HG03175 (cell line): ENCODE measurements around the gene LMO3.

ENCODE experiments used
- ATAC-seq: cut with Tn5 transposase; IDR thresholded peaks from one replicate; pipeline ENCODE4 v1.9.1; 2021; ENCODE audit warnings: mild to moderate bottlenecking, moderate library complexity; ENCODE audit not compliant: unreplicated experiment

Gene LMO3

GRCh38 chr12:16602412-16602811, 3.5 kb downstream of the LMO3 start:
- ATAC-seq, result no peak

- ATAC-seq, result no peak
Measured at GRCh38 chr12:16600525-16600924, 5.4 kb downstream of the LMO3 start.

GRCh38 chr12:16599081-16599480, 6.9 kb downstream of the LMO3 start:
- no peak for ATAC-seq

DNA sequence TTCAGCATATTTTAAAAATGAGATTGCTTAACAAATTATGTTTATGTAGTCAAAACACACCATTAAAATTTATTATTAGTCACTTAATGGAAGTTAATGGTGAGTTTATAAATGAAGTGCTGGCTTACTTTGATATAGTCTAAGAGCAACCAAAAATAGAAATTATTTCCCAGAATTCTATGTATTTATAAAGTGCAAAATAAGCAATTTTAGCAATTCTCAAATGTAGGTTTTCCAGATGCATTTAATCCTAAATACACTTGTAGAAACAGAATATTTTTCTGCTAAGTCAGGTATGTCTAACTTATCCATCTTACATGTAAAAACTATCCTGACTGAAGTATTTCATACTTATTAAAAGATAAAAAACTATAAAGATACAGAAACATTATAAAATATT, 11.2 kb downstream of the LMO3 start:
- ATAC-seq, result no peak

GRCh38 chr12:16593546-16593945, 12.4 kb downstream of the LMO3 start:
- no peak for ATAC-seq

DNA sequence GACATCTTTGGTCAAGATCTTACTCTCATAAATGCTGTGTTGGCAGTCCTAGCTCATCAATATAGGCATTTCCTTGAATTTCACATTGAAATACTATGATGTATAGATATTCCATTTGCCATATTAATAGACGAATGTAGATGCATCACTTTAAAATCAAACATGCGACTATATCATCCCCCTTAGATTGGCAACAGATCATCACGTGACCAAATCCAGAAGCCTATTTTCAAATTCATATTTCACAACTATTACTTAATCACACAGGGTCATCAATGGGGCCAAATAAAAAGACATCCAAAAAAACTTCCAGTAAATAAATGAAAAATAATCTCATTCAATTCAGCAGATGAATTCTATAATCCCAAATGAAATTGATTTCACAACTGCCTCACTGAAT, 15.3 kb downstream of the LMO3 start:
- no peak for ATAC-seq

DNA sequence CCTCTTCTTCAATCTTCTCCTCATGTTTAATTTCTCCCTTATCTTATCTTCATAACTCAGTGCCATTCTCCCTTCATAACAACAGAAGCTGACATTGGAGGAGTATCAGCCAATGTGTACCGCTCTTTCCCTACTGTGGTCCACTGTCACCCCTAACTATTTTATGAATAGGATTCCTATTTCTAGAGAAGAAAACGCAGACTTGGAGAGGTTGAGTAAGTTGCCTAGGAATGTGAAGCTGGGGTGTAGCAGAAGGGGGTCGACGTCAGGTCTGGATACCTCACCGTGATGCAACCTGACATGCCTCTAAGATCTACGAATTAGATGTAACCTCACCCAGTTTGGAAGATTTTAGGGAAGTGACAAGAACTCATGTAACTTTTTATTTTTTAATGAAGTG, 17.1 kb downstream of the LMO3 start:
- ATAC-seq, result no peak

DNA sequence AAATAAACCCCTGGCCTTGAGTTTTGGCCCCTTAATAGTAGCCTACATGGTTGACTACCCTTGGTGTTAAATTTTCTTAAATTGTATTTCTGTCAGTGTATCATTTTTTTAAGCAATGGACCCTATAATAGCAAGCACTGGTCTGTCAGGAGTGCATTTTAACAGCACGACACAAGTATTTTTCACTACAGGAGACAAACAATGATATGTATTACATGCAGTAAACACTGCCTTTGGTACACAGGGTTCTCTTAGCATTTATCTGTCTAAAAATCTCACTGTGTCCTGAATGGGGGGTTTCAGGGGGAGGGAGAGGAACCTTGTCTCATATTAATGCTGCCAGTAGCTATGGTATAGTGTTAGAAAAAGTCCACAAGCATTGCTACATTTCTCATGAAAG, 18.4 kb downstream of the LMO3 start:
- ATAC-seq, result no peak

GRCh38 chr12:16587110-16587453, 18.9 kb downstream of the LMO3 start:
- ATAC-seq, result no peak

DNA sequence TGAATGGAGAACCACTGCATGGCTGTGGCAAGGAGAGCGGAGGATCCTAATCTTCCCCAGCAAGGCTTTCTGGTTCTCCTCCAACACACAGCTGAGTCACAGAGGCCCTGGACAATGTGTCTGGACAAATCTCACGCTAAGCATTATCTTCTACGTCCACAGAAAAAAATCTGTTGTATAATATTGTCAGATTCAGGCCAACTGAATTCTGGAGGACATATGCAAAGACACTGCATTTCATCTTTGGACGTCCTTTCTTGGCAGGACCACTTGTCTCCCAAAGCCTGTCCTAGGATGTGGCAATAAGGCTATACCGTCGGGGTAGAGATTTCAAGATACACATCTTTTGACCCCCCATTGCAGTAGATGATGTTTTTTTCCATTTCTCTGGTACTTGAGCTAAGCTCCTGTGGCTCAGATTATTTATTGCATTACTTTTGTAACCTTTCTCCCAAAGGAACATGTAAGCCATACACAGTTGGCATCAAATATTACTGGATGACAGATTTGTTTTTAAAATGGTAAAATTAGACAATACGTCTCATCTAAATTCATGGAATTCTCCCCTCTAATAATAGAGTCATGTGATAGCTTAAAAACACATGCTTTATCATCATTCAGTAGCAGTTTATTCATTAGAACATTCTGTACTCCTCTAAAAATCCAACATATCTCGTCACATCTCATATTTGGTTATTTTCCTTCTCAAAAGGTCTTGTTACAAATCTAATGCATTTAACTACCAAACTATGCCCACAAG, 19.4 kb downstream of the LMO3 start:
- ATAC-seq, result no peak

- ATAC-seq, result no peak
Measured at GRCh38 chr12:16585781-16586180, 20.2 kb downstream of the LMO3 start.

- no peak for ATAC-seq
Measured at GRCh38 chr12:16583969-16584745, 21.8 kb downstream of the LMO3 start.

- no peak for ATAC-seq
Measured at GRCh38 chr12:16581416-16581815, 24.5 kb downstream of the LMO3 start.

- no peak for ATAC-seq
Measured at GRCh38 chr12:16579041-16579440, 26.9 kb downstream of the LMO3 start.

DNA sequence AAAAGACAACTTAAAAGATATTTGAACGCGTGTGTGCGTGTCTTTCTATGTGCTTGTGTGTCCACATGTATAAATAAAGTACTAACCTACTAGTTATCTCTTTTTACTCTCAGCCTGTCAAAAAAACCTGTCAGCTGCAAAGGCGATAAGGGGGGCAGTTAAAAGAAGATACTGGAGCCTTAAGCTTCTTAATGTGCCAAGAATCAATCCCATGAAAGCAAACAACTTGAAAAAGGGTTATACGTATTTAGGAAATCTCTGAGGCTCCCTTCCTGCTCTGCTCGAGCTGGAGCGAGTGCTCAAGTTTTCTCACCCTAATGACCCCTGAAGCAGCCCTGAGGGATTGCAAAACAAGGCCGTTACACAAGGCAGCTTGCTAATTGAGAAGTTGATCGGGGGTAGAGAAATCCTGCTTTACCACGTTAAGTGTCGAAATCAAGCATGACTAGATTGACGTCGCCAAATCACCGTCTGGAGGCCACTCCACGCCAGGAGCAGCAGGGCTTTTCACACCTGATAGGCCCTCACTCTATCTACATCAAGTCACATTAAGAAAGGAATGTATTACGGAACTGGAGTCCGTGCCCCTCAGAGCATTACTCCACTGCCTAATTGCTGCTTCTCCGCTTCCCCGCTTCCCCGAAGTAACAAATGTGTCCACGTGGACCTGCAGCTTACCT, 32.4 kb downstream of the LMO3 start:
- ATAC-seq, result no peak

GRCh38 chr12:16568873-16569272, 37.1 kb downstream of the LMO3 start:
- peak; percentile 89 for ATAC-seq

DNA sequence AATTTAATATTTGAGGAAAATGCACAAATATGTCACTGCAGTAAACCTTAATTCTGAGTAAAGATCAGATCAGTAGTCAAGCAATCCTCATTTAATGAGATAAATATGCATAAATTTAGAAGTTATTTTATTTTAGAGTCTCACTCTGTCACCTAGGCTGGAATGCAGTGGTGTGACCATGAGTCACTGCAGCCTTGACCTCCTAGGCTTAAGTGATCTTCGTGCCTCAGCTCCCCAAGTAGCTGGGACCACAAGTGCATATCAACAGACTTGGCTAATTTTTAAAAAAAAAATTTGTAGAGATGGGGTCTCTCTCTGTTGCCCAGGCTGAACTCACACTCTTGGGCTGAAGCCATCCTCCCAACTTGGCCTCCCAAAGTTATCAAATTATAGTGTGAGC, 41.3 kb downstream of the LMO3 start:
- ATAC-seq, result no peak

- ATAC-seq, result no peak
Measured at GRCh38 chr12:16563504-16563903, 42.5 kb downstream of the LMO3 start.

DNA sequence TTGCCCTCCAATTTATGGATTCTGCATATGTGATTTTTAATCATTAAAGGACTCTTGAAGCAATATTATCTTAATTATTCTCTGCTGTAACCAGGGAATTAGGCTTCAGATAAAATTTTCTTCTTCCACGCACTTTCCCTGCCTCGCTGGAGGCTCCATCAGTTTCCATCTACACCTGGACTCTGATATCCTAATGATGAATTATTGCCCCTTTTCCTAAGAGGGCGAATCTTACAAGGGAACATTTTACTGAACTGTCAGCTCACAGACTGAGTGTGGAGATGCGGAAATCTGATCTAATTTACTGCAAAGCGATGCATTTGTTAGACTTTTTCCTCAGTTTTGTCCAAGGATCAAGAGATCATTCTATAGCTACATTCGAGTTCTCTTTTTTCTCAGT, 43.0 kb downstream of the LMO3 start:
- no peak for ATAC-seq

DNA sequence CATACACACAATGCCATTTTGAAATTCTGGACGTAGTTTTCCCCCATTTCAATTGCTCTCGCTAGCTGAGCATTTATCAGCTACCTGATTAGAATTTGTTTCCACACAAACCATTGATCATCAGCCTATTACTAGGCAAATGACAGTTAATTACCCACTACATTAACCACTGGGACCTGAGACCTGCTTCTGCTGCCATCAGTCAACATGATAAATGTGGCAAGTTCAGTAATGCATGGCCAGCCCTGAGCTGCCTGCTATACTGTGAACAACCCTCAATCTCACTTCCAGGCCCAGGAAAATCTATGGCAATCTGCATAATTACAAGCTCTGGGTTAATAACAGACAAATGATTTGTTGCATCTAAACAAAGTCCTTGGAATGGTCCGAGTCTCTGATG, 43.5 kb downstream of the LMO3 start:
- ATAC-seq, result no peak

DNA sequence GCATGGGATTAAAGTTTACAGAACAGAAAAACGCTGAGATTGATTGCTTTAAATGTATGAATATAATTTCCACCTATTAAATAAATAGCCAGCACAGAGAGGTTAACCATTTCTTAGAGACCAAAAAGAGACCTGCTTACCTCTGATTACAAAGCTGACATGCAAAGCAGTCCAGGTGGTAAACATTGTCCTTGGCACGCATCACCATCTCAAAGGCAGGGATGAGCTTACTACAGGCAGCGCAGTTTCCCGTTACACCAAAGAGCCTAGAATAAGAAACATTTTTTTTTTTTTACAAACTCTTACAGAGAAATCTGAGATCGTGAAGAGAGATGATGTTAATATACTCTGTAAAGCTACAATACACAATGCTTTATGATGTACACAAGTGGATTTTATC, 45.7 kb downstream of the LMO3 start:
- no peak for ATAC-seq

GRCh38 chr12:16555630-16556029, 50.3 kb downstream of the LMO3 start:
- no peak for ATAC-seq
